ENCODE measurements around the gene SLC16A8.

- TF ChIP-seq POLR2A (IDR thresholded peaks at IDR 0.05), result no peak
- TF ChIP-seq, protein P1, sequence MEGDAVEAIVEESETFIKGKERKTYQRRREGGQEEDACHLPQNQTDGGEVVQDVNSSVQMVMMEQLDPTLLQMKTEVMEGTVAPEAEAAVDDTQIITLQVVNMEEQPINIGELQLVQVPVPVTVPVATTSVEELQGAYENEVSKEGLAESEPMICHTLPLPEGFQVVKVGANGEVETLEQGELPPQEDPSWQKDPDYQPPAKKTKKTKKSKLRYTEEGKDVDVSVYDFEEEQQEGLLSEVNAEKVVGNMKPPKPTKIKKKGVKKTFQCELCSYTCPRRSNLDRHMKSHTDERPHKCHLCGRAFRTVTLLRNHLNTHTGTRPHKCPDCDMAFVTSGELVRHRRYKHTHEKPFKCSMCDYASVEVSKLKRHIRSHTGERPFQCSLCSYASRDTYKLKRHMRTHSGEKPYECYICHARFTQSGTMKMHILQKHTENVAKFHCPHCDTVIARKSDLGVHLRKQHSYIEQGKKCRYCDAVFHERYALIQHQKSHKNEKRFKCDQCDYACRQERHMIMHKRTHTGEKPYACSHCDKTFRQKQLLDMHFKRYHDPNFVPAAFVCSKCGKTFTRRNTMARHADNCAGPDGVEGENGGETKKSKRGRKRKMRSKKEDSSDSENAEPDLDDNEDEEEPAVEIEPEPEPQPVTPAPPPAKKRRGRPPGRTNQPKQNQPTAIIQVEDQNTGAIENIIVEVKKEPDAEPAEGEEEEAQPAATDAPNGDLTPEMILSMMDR (IDR thresholded peaks at IDR 0.05), result no peak
- TF ChIP-seq EP300 (IDR thresholded peaks at IDR 0.05; ENCODE audit: low read depth), result no peak
These were observed 42.1 kb downstream of the SLC16A8 start for GRCh38 chr22:38041760-38042487.
